ENCODE results near the gene PRAMEF18. TPM values are rescaled to one million over a fixed set of nuclear protein-coding genes. Genes with fewer than 3 reads are reported as not detected.
"Not testable (repeated sequence)": the region's sequence is repeated elsewhere in the genome, so short reads cannot be mapped to it uniquely, and the experiment has no call there.

The PRAMEF18 gene
- total RNA-seq, 1 experiment from 2014 or later = not detected

- in situ Hi-C loops (cut with HindIII; ENCODE audit: low pct_unique_long_range_greater_than_20kb, low sequenced_read_pairs) = no loop called here
- DNase-seq (ENCODE audit: low read depth, low spot score) = no peak
Observed at GRCh38 chr1:13224480-13225060, 1.4 kb downstream of the PRAMEF18 start.

- in situ Hi-C loops (cut with HindIII; ENCODE audit: low pct_unique_long_range_greater_than_20kb, low sequenced_read_pairs); DNase-seq (ENCODE audit: low read depth, low spot score): not testable (repeated sequence)
Observed at GRCh38 chr1:13222788-13223187, 3.2 kb downstream of the PRAMEF18 start.

- in situ Hi-C loops (cut with HindIII; ENCODE audit: low pct_unique_long_range_greater_than_20kb, low sequenced_read_pairs); DNase-seq (ENCODE audit: low read depth, low spot score): not testable (repeated sequence)
Observed at GRCh38 chr1:13219203-13219602, 6.8 kb downstream of the PRAMEF18 start.

- DNase-seq (ENCODE audit: low read depth, low spot score); in situ Hi-C loops (cut with HindIII; ENCODE audit: low pct_unique_long_range_greater_than_20kb, low sequenced_read_pairs): not testable (repeated sequence)
Observed at GRCh38 chr1:13216619-13217018, 9.3 kb downstream of the PRAMEF18 start.

GRCh38 chr1:13208712-13209111 lies 17.2 kb downstream of the PRAMEF18 start:
- in situ Hi-C loops (cut with HindIII; ENCODE audit: low pct_unique_long_range_greater_than_20kb, low sequenced_read_pairs); DNase-seq (ENCODE audit: low read depth, low spot score): not testable (repeated sequence)

GRCh38 chr1:13201309-13201708 lies 24.6 kb downstream of the PRAMEF18 start, which contains the start of gene PRAMEF13:
Gene PRAMEF13 (minus strand): TSS chr1:13201409. CDS start chr1:13199589, 1,820 bp downstream.
- in situ Hi-C loops (cut with HindIII; ENCODE audit: low pct_unique_long_range_greater_than_20kb, low sequenced_read_pairs); DNase-seq (ENCODE audit: low read depth, low spot score): not testable (repeated sequence)

Other genes with a start within 250 kb of the PRAMEF18 start
- gene PRAMEF27, start 169.6 kb downstream of the PRAMEF18 start, total RNA-seq (2014; rRNA removed; shearing (Covaris generic)) = not detected in 2 replicates
- gene HNRNPCL3, start 165.4 kb downstream of the PRAMEF18 start, total RNA-seq (2014; rRNA removed; shearing (Covaris generic)) = not detected in 2 replicates
- gene PRAMEF25, start 155.4 kb downstream of the PRAMEF18 start, total RNA-seq (2014; rRNA removed; shearing (Covaris generic)) = not detected in 2 replicates
- gene HNRNPCL2, start 109.3 kb downstream of the PRAMEF18 start, total RNA-seq (2014; rRNA removed; shearing (Covaris generic)) = not detected in 2 replicates
- gene PRAMEF26, start 70.1 kb downstream of the PRAMEF18 start, total RNA-seq (2014; rRNA removed; shearing (Covaris generic)) = not detected in 2 replicates
- gene HNRNPCL4, start 60.5 kb downstream of the PRAMEF18 start, total RNA-seq (2014; rRNA removed; shearing (Covaris generic)) = not detected in 2 replicates
- not detected in 2 replicates for gene PRAMEF9, start 54.3 kb downstream of the PRAMEF18 start, total RNA-seq (2014; rRNA removed; shearing (Covaris generic))
- not detected in 2 replicates for gene PRAMEF13, start 24.7 kb downstream of the PRAMEF18 start, total RNA-seq (2014; rRNA removed; shearing (Covaris generic))
- not detected in 2 replicates for gene PRAMEF5, start 28.0 kb upstream of the PRAMEF18 start, total RNA-seq (2014; rRNA removed; shearing (Covaris generic))
- not detected in 2 replicates for gene PRAMEF8, start 59.0 kb upstream of the PRAMEF18 start, total RNA-seq (2014; rRNA removed; shearing (Covaris generic))
- gene PRAMEF33, start 77.4 kb upstream of the PRAMEF18 start, total RNA-seq (2014; rRNA removed; shearing (Covaris generic)) = not detected in 2 replicates
- gene PRAMEF15, start 89.4 kb upstream of the PRAMEF18 start, total RNA-seq (2014; rRNA removed; shearing (Covaris generic)) = not detected in 2 replicates
- not detected in 2 replicates for gene PRAMEF14, start 121.0 kb upstream of the PRAMEF18 start, total RNA-seq (2014; rRNA removed; shearing (Covaris generic))
- not detected in 2 replicates for gene PRAMEF19, start 145.8 kb upstream of the PRAMEF18 start, total RNA-seq (2014; rRNA removed; shearing (Covaris generic))
- not detected in 2 replicates for gene PRAMEF17, start 163.5 kb upstream of the PRAMEF18 start, total RNA-seq (2014; rRNA removed; shearing (Covaris generic))
- not detected in 2 replicates for gene PRAMEF20, start 184.3 kb upstream of the PRAMEF18 start, total RNA-seq (2014; rRNA removed; shearing (Covaris generic))